Uterus (tissue), 2 donors: ENCODE measurements around the gene THSD4.

ENCODE experiments used
- CTCF ChIP-seq, 4 experiments: fragments of 200-600 bp in 2 of 4; fragments of 450-650 bp in 2 of 4; sonication (generic) in 2 of 4; IDR thresholded peaks; one replicate each; pipeline ENCODE4 v1.5.1; 2016 to 2019; ENCODE audit warnings: antibody characterized with exemption in 4 of 4, mild to moderate bottlenecking in 2 of 4, moderate library complexity in 1 of 4
- POLR2A ChIP-seq, 2 donors: fragments of 450-650 bp; IDR thresholded peaks; one replicate each; pipeline ENCODE4 v1.6.1; 2016; ENCODE audit warnings: antibody characterized with exemption in 2 of 2, mild to moderate bottlenecking in 1 of 2, moderate library complexity in 1 of 2

- TF ChIP-seq CTCF (IDR thresholded peaks at IDR 0.05) (no peak), POLR2A (IDR thresholded peaks at IDR 0.05) (no peak)
Measured at GRCh38 chr15:71570736-71571135, 455.5 kb downstream of the THSD4 start.
